Left ventricle myocardium inferior (tissue), 1 donor: ENCODE results near the gene PPP2R3B. TPM values are rescaled to one million over a fixed set of nuclear protein-coding genes. Genes with fewer than 3 reads are reported as not detected.

Experiments used
- DNase-seq: peaks from one replicate; pipeline ENCODE4 v3.0.0-alpha.2; 2020
- H3K27ac ChIP-seq: fragments of 200-600 bp; replicated peaks from 2 replicates; pipeline ENCODE4 v1.8.0; 2021
- H3K27me3 ChIP-seq: fragments of 200-600 bp; 2 replicates; pipeline ENCODE4 v1.8.0; 2021; ENCODE audit warnings: low read depth
- H3K36me3 ChIP-seq: fragments of 200-600 bp; 2 replicates; pipeline ENCODE4 v1.8.0; 2021
- H3K4me1 ChIP-seq: fragments of 200-600 bp; 2 replicates; pipeline ENCODE4 v1.8.0; 2021
- H3K4me3 ChIP-seq: fragments of 200-600 bp; 2 replicates; pipeline ENCODE4 v1.8.0; 2021; ENCODE audit warnings: mild to moderate bottlenecking, moderate library complexity
- H3K9me3 ChIP-seq: fragments of 200-600 bp; replicated peaks from 2 replicates; pipeline ENCODE4 v1.8.0; 2021
- intact Hi-C: fragments of 100-400 bp; cut with micrococcal nuclease; formaldehyde crosslinking; loops from one replicate; pipeline ENCODE4 v1.11.0; 2022
- total RNA-seq: library from RNA; stranded (reverse); fragmentation: NEBNext Ultra II Directional; extraction: Animal tissue kit (Norgen Biotek cat#: 25700); gene quantifications from one replicate; pipeline ENCODE4 v1.2.1, GENCODE V29; 2021
- TF ChIP-seq, protein P1 (sequence below): fragments of 200-600 bp; IDR thresholded peaks from 2 replicates; pipeline ENCODE4 v1.8.0; 2021; ENCODE audit warnings: antibody characterized with exemption, mild to moderate bottlenecking, borderline replicate concordance
- donor health status: DM: no; HTN: yes; CAD: no; lungs with severe emphysema.

Gene PPP2R3B
- total RNA-seq, 1 donor from 2014 or later = 170 TPM

DNA sequence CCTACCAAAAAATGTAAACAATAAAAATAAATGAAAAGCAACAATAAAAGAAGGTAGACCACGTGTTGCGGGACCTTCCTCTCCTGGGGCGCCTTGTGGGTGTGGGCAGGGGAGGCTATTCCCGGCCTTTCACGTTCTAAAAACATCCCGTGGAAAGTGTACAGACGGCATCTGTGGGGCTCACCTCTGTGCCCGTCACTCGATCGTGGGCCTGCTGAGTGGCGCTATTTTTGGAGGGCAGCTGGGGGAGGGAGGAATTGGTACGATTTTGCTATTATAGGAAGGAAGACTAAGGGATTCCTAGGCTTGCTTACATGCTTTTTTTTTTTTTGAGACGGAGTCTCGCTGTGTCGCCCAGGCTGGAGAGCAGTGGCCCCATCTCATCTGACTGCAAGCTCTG, 13.6 kb upstream of the PPP2R3B start:
- DNase-seq = no peak
- TF ChIP-seq, protein P1, sequence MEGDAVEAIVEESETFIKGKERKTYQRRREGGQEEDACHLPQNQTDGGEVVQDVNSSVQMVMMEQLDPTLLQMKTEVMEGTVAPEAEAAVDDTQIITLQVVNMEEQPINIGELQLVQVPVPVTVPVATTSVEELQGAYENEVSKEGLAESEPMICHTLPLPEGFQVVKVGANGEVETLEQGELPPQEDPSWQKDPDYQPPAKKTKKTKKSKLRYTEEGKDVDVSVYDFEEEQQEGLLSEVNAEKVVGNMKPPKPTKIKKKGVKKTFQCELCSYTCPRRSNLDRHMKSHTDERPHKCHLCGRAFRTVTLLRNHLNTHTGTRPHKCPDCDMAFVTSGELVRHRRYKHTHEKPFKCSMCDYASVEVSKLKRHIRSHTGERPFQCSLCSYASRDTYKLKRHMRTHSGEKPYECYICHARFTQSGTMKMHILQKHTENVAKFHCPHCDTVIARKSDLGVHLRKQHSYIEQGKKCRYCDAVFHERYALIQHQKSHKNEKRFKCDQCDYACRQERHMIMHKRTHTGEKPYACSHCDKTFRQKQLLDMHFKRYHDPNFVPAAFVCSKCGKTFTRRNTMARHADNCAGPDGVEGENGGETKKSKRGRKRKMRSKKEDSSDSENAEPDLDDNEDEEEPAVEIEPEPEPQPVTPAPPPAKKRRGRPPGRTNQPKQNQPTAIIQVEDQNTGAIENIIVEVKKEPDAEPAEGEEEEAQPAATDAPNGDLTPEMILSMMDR = no peak

DNA sequence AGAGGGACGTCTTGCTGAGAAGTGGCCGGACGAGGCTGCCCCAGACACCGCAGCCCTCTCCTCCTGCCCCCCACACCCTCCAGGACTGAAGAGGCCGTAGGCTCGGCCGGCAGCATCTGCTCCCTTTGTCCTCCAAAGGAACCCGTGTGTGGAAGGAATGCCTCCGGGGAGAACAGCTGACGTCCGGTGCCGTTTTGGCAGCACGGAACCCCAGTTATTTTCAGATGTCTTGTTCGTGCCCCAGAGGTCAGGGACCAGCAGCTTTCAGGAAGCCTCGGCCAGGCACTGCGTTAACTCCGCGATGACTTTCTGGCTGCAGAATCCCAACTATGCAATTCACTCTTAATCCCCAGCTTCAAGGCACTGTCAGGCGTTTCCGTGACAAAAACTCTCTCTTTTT, 10.9 kb upstream of the PPP2R3B start:
- H3K4me3 ChIP-seq = peak overlapping the region; percentile 46
- peaks cover 9% of the 10 kb centered on the region for H3K4me1 ChIP-seq
- intact Hi-C loops = no loop called here
- H3K27ac ChIP-seq = peak overlapping the region; percentile 71
- peak; percentile 38 for DNase-seq
- no peaks in the 10 kb centered on the region for H3K36me3 ChIP-seq
- TF ChIP-seq, protein P1 = no peak
- H3K9me3 ChIP-seq = no peaks in the 10 kb centered on the region
- H3K27me3 ChIP-seq = no peaks in the 10 kb centered on the region

More for the DNA sequence above, 13.6 kb upstream of the PPP2R3B start:
- no peaks in the 10 kb centered on the region for H3K27me3 ChIP-seq
- no peaks in the 10 kb centered on the region for H3K36me3 ChIP-seq
- H3K4me1 ChIP-seq = peaks cover 9% of the 10 kb centered on the region
- intact Hi-C loops = no loop called here
- no peaks in the 10 kb centered on the region for H3K9me3 ChIP-seq
- H3K4me3 ChIP-seq = no peak overlapping the region
- H3K27ac ChIP-seq = no peak overlapping the region

DNA sequence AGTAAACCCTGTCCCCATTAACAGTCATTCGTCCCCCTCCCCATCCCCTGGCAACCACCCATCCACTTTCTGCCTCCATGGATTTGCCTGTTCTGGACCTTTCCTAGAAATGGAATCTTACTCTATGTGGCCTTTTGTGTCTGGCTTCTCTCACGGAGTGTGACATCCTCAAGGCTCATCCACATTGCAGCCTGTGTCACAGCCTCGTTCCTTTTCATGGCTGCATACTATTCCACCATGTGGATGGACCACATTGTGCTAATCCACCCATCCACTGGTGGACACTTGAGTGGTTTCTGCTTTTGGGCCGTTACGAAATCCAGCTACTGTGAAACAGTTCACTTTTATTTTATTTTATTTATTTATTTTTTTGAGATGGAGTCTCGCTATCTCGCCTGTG, 8.1 kb upstream of the PPP2R3B start:
- Histone ChIP-seq H3K36me3 (no peaks in the 10 kb centered on the region), H3K4me3 (no peak overlapping the region), H3K4me1 (peaks cover 9% of the 10 kb centered on the region), H3K27me3 (no peaks in the 10 kb centered on the region), H3K27ac (no peak overlapping the region), H3K9me3 (no peaks in the 10 kb centered on the region)
- DNase-seq = no peak
- TF ChIP-seq, protein P1 = no peak
- intact Hi-C loops = no loop called here

DNA sequence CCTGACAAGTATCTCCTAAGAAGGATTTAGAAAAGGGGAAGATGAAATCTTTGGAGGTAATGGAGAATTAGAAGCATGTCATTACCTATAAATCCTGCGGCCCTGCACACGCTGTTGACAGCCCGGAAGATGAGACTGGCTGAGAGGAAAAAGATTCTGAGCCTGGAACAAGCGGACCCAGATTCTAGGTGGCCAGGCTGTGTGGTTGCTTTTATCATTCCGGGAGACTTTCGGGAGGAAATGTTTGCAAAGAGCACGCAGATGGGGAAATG, 5.8 kb upstream of the PPP2R3B start:
- Histone ChIP-seq H3K4me3 (no peak overlapping the region), H3K9me3 (no peaks in the 10 kb centered on the region), H3K27ac (no peak overlapping the region), H3K36me3 (no peaks in the 10 kb centered on the region), H3K27me3 (no peaks in the 10 kb centered on the region), H3K4me1 (peaks cover 7% of the 10 kb centered on the region)
- DNase-seq = no peak
- intact Hi-C loops = no loop called here
- TF ChIP-seq, protein P1 = no peak

DNA sequence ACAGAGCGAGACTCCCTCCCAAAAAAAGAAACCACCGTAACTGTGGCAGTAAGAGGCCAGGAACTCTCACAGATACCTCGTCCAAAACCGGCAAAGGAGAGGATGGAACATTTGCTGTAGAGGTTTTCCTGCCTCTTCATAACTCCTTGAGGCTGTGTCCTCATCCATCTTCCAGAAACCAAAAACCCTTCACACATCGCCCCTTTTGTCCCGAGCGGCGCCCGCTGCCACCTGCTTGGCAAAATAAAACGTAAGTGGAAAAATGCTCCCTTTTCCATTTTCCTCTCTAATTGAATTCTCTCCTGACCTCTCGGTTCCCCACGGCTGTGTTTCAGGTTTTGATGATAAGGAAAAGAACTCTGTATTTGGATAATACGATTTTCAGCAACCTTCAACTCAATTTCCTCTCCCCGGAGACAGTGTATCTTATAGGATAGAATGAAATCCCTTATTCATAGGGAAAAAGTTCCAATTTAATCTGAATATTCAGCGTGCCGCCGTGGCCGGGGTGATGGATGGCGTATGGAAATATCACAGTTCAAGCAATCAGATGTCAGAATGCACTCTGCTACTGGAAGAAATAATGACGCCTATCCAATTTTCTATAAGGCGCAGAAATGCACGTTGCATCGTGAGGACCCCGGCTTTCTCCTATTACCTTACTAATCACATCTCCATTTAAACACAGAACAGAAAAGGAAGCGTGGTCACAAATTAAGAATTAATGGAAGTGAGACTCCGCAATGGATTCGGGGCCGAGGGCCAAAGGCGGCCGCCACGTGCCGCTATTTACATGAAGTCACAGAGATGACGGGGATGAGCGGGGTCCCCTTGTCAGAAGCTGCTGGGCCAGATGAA, 5.2 kb upstream of the PPP2R3B start:
- TF ChIP-seq, protein P1 = no peak
- Histone ChIP-seq H3K27me3 (no peaks in the 10 kb centered on the region), H3K36me3 (no peaks in the 10 kb centered on the region), H3K27ac (no peak overlapping the region), H3K4me1 (peaks cover 5% of the 10 kb centered on the region), H3K4me3 (no peak overlapping the region), H3K9me3 (no peaks in the 10 kb centered on the region)
- intact Hi-C loops = no loop called here
- DNase-seq = no peak
